ENCODE data around the gene RNF166.
A peak's percentile ranks its signal among the peaks of the same experiment; 100 is the strongest.

Gene RNF166

GRCh38 chr16:88713054-88713453, 6.8 kb upstream of the RNF166 start:
- no peak for DNase-seq (ENCODE audit: low read depth)
- no peak overlapping the region for H3K4me3 ChIP-seq (ENCODE audit: low read depth, low read length)

GRCh38 chr16:88712362-88712979, 6.3 kb upstream of the RNF166 start:
- H3K4me3 ChIP-seq (ENCODE audit: low read depth, low read length), result no peak overlapping the region
- no peak for DNase-seq (ENCODE audit: low read depth)

DNA sequence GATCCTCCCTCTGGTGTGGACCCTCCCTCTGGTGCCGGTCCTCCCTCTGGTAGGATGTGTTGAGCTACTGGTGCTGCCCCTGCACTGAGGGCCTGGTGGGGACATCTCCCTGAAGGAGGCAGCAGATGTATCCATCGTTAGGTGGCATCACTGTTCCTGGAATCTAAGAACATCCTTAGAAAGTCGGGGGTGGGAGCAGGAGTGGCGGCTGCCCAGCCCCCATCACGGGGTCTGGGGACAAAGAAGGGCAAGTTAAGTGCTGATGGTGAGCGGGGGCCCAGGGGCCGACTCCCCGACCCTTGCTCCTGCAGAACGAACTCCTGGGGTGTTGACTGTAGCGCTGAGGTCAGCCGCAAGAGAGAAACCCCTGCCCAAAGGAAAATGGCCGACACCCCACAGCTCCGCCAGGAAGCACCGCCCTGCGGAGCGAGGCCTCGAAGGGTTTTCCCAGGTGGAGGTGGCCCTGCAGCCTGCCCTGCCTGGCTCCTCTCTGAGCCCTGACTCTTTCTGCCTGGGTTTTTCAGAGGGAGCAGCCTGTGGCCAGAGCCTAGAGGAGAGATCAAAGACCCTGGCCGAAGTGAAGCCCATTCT, 5.6 kb upstream of the RNF166 start:
- DNase-seq (ENCODE audit: low read depth), result no peak
- no peak overlapping the region for H3K4me3 ChIP-seq (ENCODE audit: low read depth, low read length)

- H3K4me3 ChIP-seq (ENCODE audit: low read depth, low read length), result no peak overlapping the region
- DNase-seq (ENCODE audit: low read depth), result no peak
Measured at GRCh38 chr16:88710556-88710955, 4.3 kb upstream of the RNF166 start.

GRCh38 chr16:88706965-88707826, 988 bp upstream of the RNF166 start:
- DNase-seq (ENCODE audit: low read depth), result no peak
- peak overlapping the region; percentile 99 for H3K4me3 ChIP-seq (ENCODE audit: low read depth, low read length)

GRCh38 chr16:88705801-88706228, 393 bp downstream of the RNF166 start:
- no peak for DNase-seq (ENCODE audit: low read depth)
- H3K4me3 ChIP-seq (ENCODE audit: low read depth, low read length), result peak overlapping the region; percentile 99

- DNase-seq (ENCODE audit: low read depth), result no peak
Measured at GRCh38 chr16:88705076-88705684, 1.0 kb downstream of the RNF166 start.

DNA sequence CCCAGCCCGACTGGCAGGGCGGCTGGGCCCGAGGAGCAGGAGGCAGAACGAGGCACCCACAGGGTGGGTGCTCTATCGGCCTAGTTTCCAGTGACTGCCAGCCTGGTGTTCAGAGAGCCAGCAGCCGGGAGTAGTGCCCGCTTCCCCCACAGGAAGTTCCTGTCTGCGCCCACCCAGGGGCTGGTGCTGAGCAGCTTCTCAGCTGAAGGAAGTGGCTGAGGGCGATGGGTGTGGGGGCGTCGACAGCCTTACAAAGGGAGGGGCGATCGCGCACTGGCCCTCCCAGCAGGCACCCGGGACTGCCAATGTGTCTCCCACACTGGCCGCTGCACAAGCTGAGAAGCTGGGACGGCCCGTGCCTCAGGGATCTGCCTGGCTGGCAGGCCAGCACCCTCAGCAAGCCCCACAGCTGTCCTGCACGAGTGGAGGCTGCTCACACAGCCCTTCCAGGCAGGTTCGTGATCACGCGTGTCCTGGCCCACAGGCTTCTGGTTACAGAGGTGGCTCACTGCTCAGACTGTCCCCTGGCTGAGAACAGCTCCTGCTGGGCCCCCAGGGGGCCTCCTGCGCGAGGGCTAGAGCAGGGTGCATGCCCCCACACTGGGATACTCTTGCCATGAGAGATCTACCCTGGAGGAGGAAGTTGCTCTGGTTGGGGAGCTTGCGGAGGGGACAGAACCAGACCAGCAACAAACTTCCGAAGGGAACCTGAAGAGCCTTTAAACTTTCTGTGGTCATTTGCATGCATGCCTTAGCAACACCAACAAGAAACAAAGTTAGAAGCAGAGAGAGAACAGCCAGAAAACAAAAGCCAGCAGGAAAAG, 2.5 kb downstream of the RNF166 start:
- H3K4me3 ChIP-seq (ENCODE audit: low read depth, low read length), result no peak overlapping the region
- no peak for DNase-seq (ENCODE audit: low read depth)

More at GRCh38 chr16:88705076-88705684, 1.0 kb downstream of the RNF166 start:
- H3K4me3 ChIP-seq (ENCODE audit: low read depth, low read length), result peak overlapping the region; percentile 99

GRCh38 chr16:88702371-88703210, 3.6 kb downstream of the RNF166 start:
- H3K4me3 ChIP-seq (ENCODE audit: low read depth, low read length), result no peak overlapping the region
- no peak for DNase-seq (ENCODE audit: low read depth)

DNA sequence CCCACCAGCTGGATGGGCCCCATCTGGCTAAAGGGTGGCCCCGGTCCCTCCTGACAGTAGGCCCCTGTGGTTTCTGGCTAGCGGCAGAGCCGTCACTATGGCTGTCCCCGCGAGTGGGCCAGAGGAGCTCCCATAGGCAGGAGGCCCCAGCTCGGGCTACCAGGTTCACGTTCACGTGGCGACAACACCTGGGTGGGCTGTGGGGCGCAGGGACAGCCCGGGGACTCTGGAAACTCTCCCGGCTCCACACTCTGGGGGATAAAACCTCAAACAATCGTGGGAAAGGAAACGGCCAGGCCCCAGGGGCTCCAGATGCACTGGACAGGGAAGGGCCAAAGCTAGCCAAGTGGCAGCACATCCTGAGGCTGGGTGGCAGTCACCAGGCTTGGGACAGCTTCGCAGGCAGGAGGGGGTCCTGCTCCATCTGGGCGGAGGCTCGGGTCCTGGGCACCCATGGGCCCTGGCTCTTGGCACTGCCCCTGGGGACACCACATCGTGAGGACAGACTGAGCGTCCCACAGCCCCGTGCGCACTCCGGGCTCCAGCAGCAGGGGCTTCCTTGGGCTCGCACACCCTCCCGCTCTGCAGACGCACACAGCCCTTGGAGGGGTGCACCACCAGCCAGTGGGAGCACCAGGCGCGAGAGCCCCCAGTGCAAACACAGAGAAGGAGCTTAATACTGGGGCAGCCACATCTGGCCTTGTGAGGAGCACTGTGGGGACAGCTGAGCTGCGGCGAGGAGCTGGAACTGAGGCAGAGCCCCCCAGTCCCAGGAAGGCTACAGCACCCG, 4.4 kb downstream of the RNF166 start:
- no peak for DNase-seq (ENCODE audit: low read depth)
- no peak overlapping the region for H3K4me3 ChIP-seq (ENCODE audit: low read depth, low read length)

DNA sequence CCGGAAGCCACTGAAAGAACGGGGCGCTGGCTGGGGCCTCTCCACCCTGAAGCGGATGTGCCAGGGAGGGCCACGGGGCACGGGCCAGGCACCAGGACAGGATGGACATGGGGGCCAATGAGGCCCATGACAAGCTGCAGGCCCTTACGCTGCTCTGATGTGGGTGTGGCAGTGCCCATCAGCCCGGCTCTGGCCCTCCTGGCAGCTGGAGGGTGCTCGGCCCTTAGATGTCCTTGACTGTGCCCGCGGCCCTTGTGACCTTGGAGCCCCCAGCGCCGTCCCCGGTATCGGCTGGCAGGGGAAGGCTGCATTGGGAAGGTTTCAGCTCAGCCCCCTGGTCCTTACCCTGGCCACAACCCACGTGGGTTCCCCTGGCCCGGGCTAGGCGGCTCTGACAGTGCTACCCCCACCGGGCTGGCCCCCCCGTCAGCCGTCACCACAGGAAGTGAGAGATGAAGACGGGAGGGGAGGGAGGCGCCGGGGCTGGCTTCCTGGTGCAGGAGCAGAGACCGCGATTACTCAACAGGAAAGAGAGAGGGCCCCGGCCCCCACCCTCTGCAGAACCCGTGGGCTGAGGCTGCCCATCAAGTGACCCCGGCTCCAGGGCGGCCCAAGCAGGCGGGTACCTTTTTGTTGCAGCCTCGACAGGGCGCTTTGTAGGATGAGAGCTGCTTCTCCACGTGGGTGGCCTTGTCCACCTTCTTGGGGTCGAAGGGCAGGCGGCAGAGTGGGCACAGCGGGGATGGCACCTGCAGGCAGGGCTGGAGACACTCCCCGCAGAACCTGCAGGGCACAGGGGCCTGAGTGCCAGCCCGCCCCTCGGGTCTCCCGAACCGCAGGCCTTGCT, 5.3 kb downstream of the RNF166 start:
- no peak overlapping the region for H3K4me3 ChIP-seq (ENCODE audit: low read depth, low read length)
- peak; percentile 42 for DNase-seq (ENCODE audit: low read depth)

DNA sequence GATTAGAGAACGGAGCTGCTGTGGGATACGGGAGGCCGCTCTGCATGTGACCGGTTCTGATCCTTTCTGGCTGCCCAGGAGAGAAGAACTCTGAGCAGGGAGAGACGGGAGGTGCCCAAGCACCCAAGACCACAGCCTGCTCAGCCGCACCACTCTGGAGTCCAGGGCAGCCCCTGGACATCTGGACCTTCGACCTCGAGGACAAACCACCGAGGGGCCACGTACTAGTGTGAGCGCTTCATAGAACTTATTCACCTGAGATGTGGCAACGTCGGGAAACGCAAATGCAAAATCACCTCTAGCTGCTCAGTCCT, 5.9 kb downstream of the RNF166 start:
- H3K4me3 ChIP-seq (ENCODE audit: low read depth, low read length), result no peak overlapping the region

DNA sequence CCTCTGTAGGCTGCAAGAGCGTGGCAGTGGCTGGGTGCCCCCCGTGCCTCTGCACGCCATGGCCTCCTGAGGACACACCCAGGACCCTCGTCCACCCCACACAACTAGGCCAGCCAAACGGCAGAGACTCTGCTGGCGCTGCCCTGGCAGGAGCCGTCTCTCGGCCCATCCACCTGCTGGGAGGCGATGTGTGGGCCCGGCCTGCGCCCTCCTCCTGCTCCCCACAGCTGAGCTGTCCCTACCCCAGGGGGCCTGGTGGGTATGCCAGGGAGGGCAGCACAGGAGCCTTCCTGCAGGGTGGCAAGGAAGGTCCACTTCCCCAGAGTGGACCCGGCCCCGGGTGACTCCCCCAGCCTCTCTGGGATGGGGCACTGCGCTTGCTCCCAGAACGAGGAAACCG, 7.0 kb downstream of the RNF166 start:
- no peak for DNase-seq (ENCODE audit: low read depth)
- no peak overlapping the region for H3K4me3 ChIP-seq (ENCODE audit: low read depth, low read length)

More for the DNA sequence above, 5.9 kb downstream of the RNF166 start:
- DNase-seq (ENCODE audit: low read depth), result no peak

DNA sequence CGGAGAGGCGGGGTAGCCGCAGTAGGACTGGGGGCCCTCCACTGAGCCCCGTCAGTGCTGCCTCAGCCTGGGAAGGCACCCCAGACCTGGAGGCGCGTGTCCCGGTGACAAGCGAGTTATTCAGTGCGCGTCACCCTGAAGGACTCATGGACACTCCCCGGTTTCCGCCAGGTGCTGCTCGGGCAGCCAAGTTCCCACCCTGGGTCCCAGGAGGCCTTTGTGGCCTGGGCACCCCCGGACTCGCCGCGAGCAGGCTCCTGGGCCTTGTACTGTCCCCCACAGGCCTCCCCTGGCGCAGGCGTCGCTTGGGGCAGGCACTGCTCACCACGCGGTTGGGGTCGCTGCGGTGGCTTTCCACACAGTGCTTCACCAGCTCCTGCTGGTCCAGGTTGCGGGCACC, 7.6 kb downstream of the RNF166 start:
- H3K4me3 ChIP-seq (ENCODE audit: low read depth, low read length), result no peak overlapping the region
- no peak for DNase-seq (ENCODE audit: low read depth)

- no peak overlapping the region for H3K4me3 ChIP-seq (ENCODE audit: low read depth, low read length)
- DNase-seq (ENCODE audit: low read depth), result no peak
Measured at GRCh38 chr16:88697831-88698615, 8.2 kb downstream of the RNF166 start.

DNA sequence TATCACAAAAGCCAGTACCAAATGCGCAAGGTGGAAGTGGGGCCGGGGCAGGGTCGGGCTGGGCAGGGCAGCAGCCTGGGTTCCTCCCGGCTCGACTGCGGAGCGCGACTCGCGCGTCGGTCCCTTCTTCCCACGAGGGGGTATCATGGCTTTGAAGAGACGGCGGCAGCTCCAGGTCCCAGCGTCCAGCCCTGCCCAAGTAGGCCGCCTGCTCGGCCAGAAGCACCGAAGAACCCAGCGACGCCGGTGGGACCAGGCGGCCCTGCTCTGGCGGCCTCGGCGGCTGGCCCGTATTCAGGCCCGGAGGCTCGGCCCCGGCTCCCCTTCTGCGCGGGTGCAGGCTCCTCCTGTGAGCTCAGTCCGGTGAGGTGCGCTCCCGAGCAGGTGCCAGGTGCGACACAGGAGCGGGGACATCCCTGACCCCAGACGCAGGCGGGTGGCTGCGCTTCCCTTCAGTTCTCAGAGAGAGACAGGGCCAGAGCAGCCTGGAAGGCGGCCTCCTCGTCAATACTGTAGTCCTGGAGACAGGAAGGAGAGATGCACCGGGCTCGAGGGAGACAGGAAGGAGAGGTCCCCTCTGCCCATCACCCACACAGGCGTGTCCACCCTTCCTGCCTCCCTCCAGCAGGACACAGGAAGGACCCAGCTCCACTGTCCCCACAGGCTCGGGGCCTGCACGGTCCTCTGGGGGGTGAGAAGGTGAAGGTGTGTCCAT, 8.9 kb downstream of the RNF166 start:
- no peak overlapping the region for H3K4me3 ChIP-seq (ENCODE audit: low read depth, low read length)
- DNase-seq (ENCODE audit: low read depth), result no peak
